Caco-2 (cell line): ENCODE data around the gene AAGAB. TPM values are rescaled to one million over a fixed set of nuclear protein-coding genes. Genes with fewer than 3 reads are reported as not detected.

Source experiments
- BruUV-seq: library from RNA; stranded (reverse); fragments of 400-500 nt; replicated peaks from 2 replicates; lab custom pipeline; 2021; lab: Mats Ljungman, UMichigan
- CTCF ChIA-PET: fragments of 300-600 bp; sonication (Branson Sonifier 250); formaldehyde crosslinking; loops from one replicate; lab custom pipeline; 2022; ENCODE audit warnings: antibody characterized with exemption; lab: Charles Lee
- POLR2A ChIA-PET: fragments of 300-600 bp; sonication (Branson Sonifier 250); formaldehyde crosslinking; loops from one replicate; lab custom pipeline; 2022; ENCODE audit warnings: antibody characterized with exemption; lab: Charles Lee
- DNase-seq, 2 experiments: peaks; one replicate each; pipeline versions ENCODE4 v3.0.0 to v3.0.0-alpha.2; 2020 to 2022
- H3K27me3 ChIP-seq: replicated peaks from 2 replicates; pipeline ENCODE4 v1.6.0; 2011; ENCODE audit warnings: low read length; ENCODE audit not compliant: control insufficient read depth, insufficient read depth
- H3K36me3 ChIP-seq: 2 replicates; pipeline ENCODE4 v1.5.1; 2011; ENCODE audit warnings: low read length; ENCODE audit not compliant: control insufficient read depth, insufficient read depth
- H3K4me1 ChIP-seq: fragments of 250-450 bp; sonication (Bioruptor Pico); 2 replicates; pipeline ENCODE4 v1.5.1; 2020; ENCODE audit warnings: mild to moderate bottlenecking
- H3K4me3 ChIP-seq: 2 replicates; pipeline ENCODE4 v1.5.1; 2011; ENCODE audit warnings: low read depth, mild to moderate bottlenecking, control low read depth, low read length
- H3K9me3 ChIP-seq: fragments of 250-450 bp; sonication (Bioruptor Pico); 2 replicates; pipeline ENCODE4 v1.5.1; 2020; ENCODE audit warnings: mild to moderate bottlenecking, moderate library complexity
- H3K27ac Mint-ChIP-seq: one replicate; pipeline ENCODE4 v1.8.0; 2022; ENCODE audit warnings: mixed read lengths; ENCODE audit not compliant: unreplicated experiment
- H3K27me3 Mint-ChIP-seq: one replicate; pipeline ENCODE4 v1.8.0; 2022; ENCODE audit warnings: mixed read lengths; ENCODE audit not compliant: insufficient read depth, unreplicated experiment
- H3K36me3 Mint-ChIP-seq: one replicate; pipeline ENCODE4 v1.8.0; 2022; ENCODE audit warnings: mild to moderate bottlenecking, mixed read lengths; ENCODE audit not compliant: insufficient read depth, unreplicated experiment
- H3K4me1 Mint-ChIP-seq: one replicate; pipeline ENCODE4 v1.8.0; 2022; ENCODE audit warnings: low read depth, mixed read lengths; ENCODE audit not compliant: unreplicated experiment
- H3K4me3 Mint-ChIP-seq: one replicate; pipeline ENCODE4 v1.8.0; 2022; ENCODE audit warnings: mild to moderate bottlenecking, moderate library complexity, mixed read lengths; ENCODE audit not compliant: unreplicated experiment
- H3K9me3 Mint-ChIP-seq: one replicate; pipeline ENCODE4 v1.8.0; 2022; ENCODE audit warnings: mixed read lengths; ENCODE audit not compliant: unreplicated experiment
- CTCF ChIP-seq, 2 experiments: fragments of 200-600 bp in 1 of 2; IDR thresholded peaks; 1 replicate in 1 of 2; 2 replicates in 1 of 2; pipeline versions ENCODE4 v1.5.1 to v1.8.0; 2011 to 2022; ENCODE audit warnings: antibody characterized with exemption in 1 of 2, control low read depth in 1 of 2, inconsistent platforms in 1 of 2, low read depth in 1 of 2, low read length in 1 of 2, mild to moderate bottlenecking in 1 of 2, moderate library complexity in 1 of 2; ENCODE audit not compliant: insufficient read depth in 1 of 2, severe bottlenecking in 1 of 2, unreplicated experiment in 1 of 2
- intact Hi-C: fragments of 100-400 bp; cut with micrococcal nuclease; formaldehyde crosslinking; loops from one replicate; pipeline ENCODE4 v1.10.0; 2022; ENCODE audit not compliant: unreplicated experiment
- total RNA-seq: library from RNA; stranded (reverse); gene quantifications from 2 replicates; pipeline ENCODE4 v1.2.3, GENCODE V29; 2022

The AAGAB gene
- total RNA-seq, 1 experiment from 2014 or later = 64.6 TPM

DNA sequence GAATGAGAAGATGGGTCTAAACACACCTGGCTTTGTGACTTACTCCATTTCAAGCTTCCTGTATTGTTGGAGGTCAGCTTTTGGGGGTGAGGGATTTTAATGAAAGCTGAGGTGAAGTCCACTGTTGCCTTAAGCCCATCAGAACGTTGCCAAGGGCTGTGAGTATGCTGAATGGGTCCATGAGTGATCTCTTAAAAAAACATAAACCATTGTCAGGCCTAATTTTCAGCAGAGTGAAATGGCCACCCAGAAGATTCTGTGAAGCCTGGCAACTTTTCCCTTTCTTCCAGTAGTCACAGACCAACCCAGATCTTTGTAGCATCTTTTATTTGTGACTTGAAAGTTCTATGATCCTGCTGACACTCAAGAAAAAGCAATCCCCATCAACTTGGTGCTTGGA lies 102.0 kb downstream of the AAGAB start:
- Mint-ChIP-seq H3K27ac (no peak overlapping the region), H3K27me3 (no peaks in the 10 kb centered on the region), H3K4me1 (peaks cover 26% of the 10 kb centered on the region), H3K4me3 (no peak overlapping the region), H3K9me3 (no peaks in the 10 kb centered on the region), H3K36me3 (peaks cover 26% of the 10 kb centered on the region)
- Histone ChIP-seq H3K4me1 (peaks cover 40% of the 10 kb centered on the region), H3K36me3 (no peaks in the 10 kb centered on the region; the same call in 1 of the 2 replicates), H3K9me3 (no peaks in the 10 kb centered on the region), H3K27me3 (no peaks in the 10 kb centered on the region), H3K4me3 (no peak overlapping the region)
- no peak for TF ChIP-seq CTCF (IDR thresholded peaks at IDR 0.05; ENCODE audit: insufficient read depth in 1 of 2, low read depth in 1 of 2, low read length in 1 of 2, severe bottlenecking in 1 of 2, unreplicated experiment in 1 of 2)
- no TSS peak for BruUV-seq
- DNase-seq = no peak
- POLR2A ChIA-PET = no interaction called here
- CTCF ChIA-PET = no interaction called here
- intact Hi-C loops = no loop called here

Other genes with a start within 250 kb of the AAGAB start
- gene SMAD3, start 189.1 kb downstream of the AAGAB start, total RNA-seq = 51.5 and 54.8 TPM in 2 replicates
- 1.7 and 2.4 TPM in 2 replicates for gene IQCH, start 125 bp upstream of the AAGAB start, total RNA-seq